OCI-LY1 (cell line): ENCODE measurements around the gene GC.

Experiments used
- CTCF ChIP-seq: fragments of 200-600 bp; sonication (generic), shearing (Covaris generic); IDR thresholded peaks from 2 replicates; pipeline ENCODE4 v1.5.1; 2017; ENCODE audit warnings: mild to moderate bottlenecking, antibody characterized with exemption, low read length, moderate library complexity, mixed read lengths
- EZH2 ChIP-seq: fragments of 200-600 bp; sonication (generic), shearing (Covaris generic); IDR thresholded peaks from 2 replicates; pipeline ENCODE4 v1.8.0; 2017; ENCODE audit warnings: borderline replicate concordance, mixed run types, mild to moderate bottlenecking, antibody characterized with exemption, low read length, moderate library complexity, mixed read lengths

GRCh38 chr4:71833232-71833900 is 49.5 kb upstream of the GC start:
- no peak for TF ChIP-seq EZH2
- TF ChIP-seq CTCF: no peak
